ENCODE results near the gene PIH1D1.
"Not testable (repeated sequence)": the region's sequence is repeated elsewhere in the genome, so short reads cannot be mapped to it uniquely, and the experiment has no call there.

Gene PIH1D1

GRCh38 chr19:49488046-49488862 lies 36.6 kb upstream of the PIH1D1 start:
- Mint-ChIP-seq H3K27me3 (peaks cover 6% of the 10 kb centered on the region), H3K27ac (peak overlapping the region; percentile 100), H3K9me3 (no peaks in the 10 kb centered on the region), H3K36me3 (ENCODE audit: low read depth) (peaks cover 75% of the 10 kb centered on the region), H3K4me1 (ENCODE audit: low read depth) (peaks cover 63% of the 10 kb centered on the region), H3K4me3 (peak overlapping the region; percentile 100)

- peaks cover 69% of the 10 kb centered on the region for H3K36me3 Mint-ChIP-seq (ENCODE audit: low read depth)
- peak within 1 kb of the TSS; percentile 100 for H3K4me3 Mint-ChIP-seq
- H3K4me1 Mint-ChIP-seq (ENCODE audit: low read depth) = peaks cover 57% of the 10 kb centered on the region
- no peaks in the 10 kb centered on the region for H3K9me3 Mint-ChIP-seq
- H3K27me3 Mint-ChIP-seq = peaks cover 6% of the 10 kb centered on the region
- H3K27ac Mint-ChIP-seq = peak within 1 kb of the TSS; percentile 100
Observed at GRCh38 chr19:49487277-49488045, 35.8 kb upstream of the PIH1D1 start, which contains the start of gene RPL13A. TSS of gene RPL13A (plus strand) at chr19:49487608. CDS start at chr19:49487630, 22 bp downstream.

- Mint-ChIP-seq H3K27me3 (peaks cover 6% of the 10 kb centered on the region), H3K9me3 (no peaks in the 10 kb centered on the region), H3K4me1 (ENCODE audit: low read depth) (peaks cover 51% of the 10 kb centered on the region), H3K36me3 (ENCODE audit: low read depth) (peaks cover 63% of the 10 kb centered on the region), H3K4me3 (peak overlapping the region; percentile 100), H3K27ac (peak overlapping the region; percentile 100)
Observed at GRCh38 chr19:49486710-49487276, 35.2 kb upstream of the PIH1D1 start.

- Mint-ChIP-seq H3K9me3 (no peaks in the 10 kb centered on the region), H3K36me3 (ENCODE audit: low read depth) (peaks cover 58% of the 10 kb centered on the region), H3K4me3 (peak overlapping the region; percentile 100), H3K4me1 (ENCODE audit: low read depth) (peaks cover 46% of the 10 kb centered on the region), H3K27me3 (peaks cover 6% of the 10 kb centered on the region), H3K27ac (peak overlapping the region; percentile 87)
Observed at GRCh38 chr19:49486232-49486631, 34.6 kb upstream of the PIH1D1 start.

GRCh38 chr19:49481020-49481683 lies 29.5 kb upstream of the PIH1D1 start:
- Mint-ChIP-seq H3K9me3 (no peaks in the 10 kb centered on the region), H3K36me3 (ENCODE audit: low read depth) (peaks cover 27% of the 10 kb centered on the region), H3K27me3 (no peaks in the 10 kb centered on the region), H3K4me1 (ENCODE audit: low read depth) (peaks cover 16% of the 10 kb centered on the region), H3K27ac (peak overlapping the region; percentile 49), H3K4me3 (no peak overlapping the region)

- peaks cover 20% of the 10 kb centered on the region for H3K36me3 Mint-ChIP-seq (ENCODE audit: low read depth)
- no peaks in the 10 kb centered on the region for H3K9me3 Mint-ChIP-seq
- H3K4me3 Mint-ChIP-seq = no peak overlapping the region
- H3K27me3 Mint-ChIP-seq = no peaks in the 10 kb centered on the region
- H3K4me1 Mint-ChIP-seq (ENCODE audit: low read depth) = peaks cover 26% of the 10 kb centered on the region
- no peak overlapping the region for H3K27ac Mint-ChIP-seq
Observed at GRCh38 chr19:49479975-49480628, 28.5 kb upstream of the PIH1D1 start.

GRCh38 chr19:49475995-49476880 lies 24.6 kb upstream of the PIH1D1 start:
- Mint-ChIP-seq H3K4me3 (peak overlapping the region; percentile 86), H3K4me1 (ENCODE audit: low read depth) (peaks cover 52% of the 10 kb centered on the region), H3K27ac (peak overlapping the region; percentile 89), H3K36me3 (ENCODE audit: low read depth) (peaks cover 13% of the 10 kb centered on the region), H3K9me3 (no peaks in the 10 kb centered on the region), H3K27me3 (no peaks in the 10 kb centered on the region)

- no peaks in the 10 kb centered on the region for H3K9me3 Mint-ChIP-seq
- H3K36me3 Mint-ChIP-seq (ENCODE audit: low read depth) = peaks cover 13% of the 10 kb centered on the region
- peaks cover 61% of the 10 kb centered on the region for H3K4me1 Mint-ChIP-seq (ENCODE audit: low read depth)
- peak overlapping the region; percentile 86 for H3K4me3 Mint-ChIP-seq
- H3K27me3 Mint-ChIP-seq = no peaks in the 10 kb centered on the region
- peak overlapping the region; percentile 89 for H3K27ac Mint-ChIP-seq
Observed at GRCh38 chr19:49475191-49475917, 23.7 kb upstream of the PIH1D1 start.

- peak overlapping the region; percentile 89 for H3K27ac Mint-ChIP-seq
- peaks cover 8% of the 10 kb centered on the region for H3K36me3 Mint-ChIP-seq (ENCODE audit: low read depth)
- peaks cover 69% of the 10 kb centered on the region for H3K4me1 Mint-ChIP-seq (ENCODE audit: low read depth)
- no peaks in the 10 kb centered on the region for H3K9me3 Mint-ChIP-seq
- peak overlapping the region; percentile 86 for H3K4me3 Mint-ChIP-seq
- H3K27me3 Mint-ChIP-seq = no peaks in the 10 kb centered on the region
Observed at GRCh38 chr19:49474542-49474924, 22.9 kb upstream of the PIH1D1 start.

- peaks cover 7% of the 10 kb centered on the region for H3K36me3 Mint-ChIP-seq (ENCODE audit: low read depth)
- H3K27me3 Mint-ChIP-seq = no peaks in the 10 kb centered on the region
- peaks cover 72% of the 10 kb centered on the region for H3K4me1 Mint-ChIP-seq (ENCODE audit: low read depth)
- peak within 1 kb of the TSS; percentile 89 for H3K27ac Mint-ChIP-seq
- H3K9me3 Mint-ChIP-seq = no peaks in the 10 kb centered on the region
- H3K4me3 Mint-ChIP-seq = peak within 1 kb of the TSS; percentile 86
Observed at GRCh38 chr19:49473868-49474541, 22.4 kb upstream of the PIH1D1 start, which contains the start of gene FLT3LG. TSS of gene FLT3LG (plus strand) at chr19:49474215. CDS start at chr19:49474640, 425 bp downstream.

GRCh38 chr19:49473501-49473867 lies 21.9 kb upstream of the PIH1D1 start:
- Mint-ChIP-seq H3K27ac (peak overlapping the region; percentile 85), H3K4me3 (peak overlapping the region; percentile 86), H3K4me1 (ENCODE audit: low read depth) (peaks cover 74% of the 10 kb centered on the region)
- not testable (repeated sequence) for H3K36me3 Mint-ChIP-seq (ENCODE audit: low read depth); H3K27me3 Mint-ChIP-seq; H3K9me3 Mint-ChIP-seq

- no peaks in the 10 kb centered on the region for H3K9me3 Mint-ChIP-seq
- H3K4me3 Mint-ChIP-seq = peak overlapping the region; percentile 86
- peaks cover 77% of the 10 kb centered on the region for H3K4me1 Mint-ChIP-seq (ENCODE audit: low read depth)
- no peaks in the 10 kb centered on the region for H3K27me3 Mint-ChIP-seq
- peaks cover 8% of the 10 kb centered on the region for H3K36me3 Mint-ChIP-seq (ENCODE audit: low read depth)
- peak overlapping the region; percentile 85 for H3K27ac Mint-ChIP-seq
Observed at GRCh38 chr19:49472936-49473335, 21.3 kb upstream of the PIH1D1 start.
